ENCODE results near the gene PTCH2. TPM values are rescaled to one million over a fixed set of nuclear protein-coding genes. Genes with fewer than 3 reads are reported as not detected.

The PTCH2 gene
- total and polyA plus RNA-seq, 2 of the 13 experiments (the other 11 are each of a cell fraction or from before 2014, with no cell fraction given) = 0.60 to 1.5 TPM

GRCh38 chr1:44842862-44843655 is at the start of gene PTCH2 (continued):
- TF ChIP-seq, protein P1, sequence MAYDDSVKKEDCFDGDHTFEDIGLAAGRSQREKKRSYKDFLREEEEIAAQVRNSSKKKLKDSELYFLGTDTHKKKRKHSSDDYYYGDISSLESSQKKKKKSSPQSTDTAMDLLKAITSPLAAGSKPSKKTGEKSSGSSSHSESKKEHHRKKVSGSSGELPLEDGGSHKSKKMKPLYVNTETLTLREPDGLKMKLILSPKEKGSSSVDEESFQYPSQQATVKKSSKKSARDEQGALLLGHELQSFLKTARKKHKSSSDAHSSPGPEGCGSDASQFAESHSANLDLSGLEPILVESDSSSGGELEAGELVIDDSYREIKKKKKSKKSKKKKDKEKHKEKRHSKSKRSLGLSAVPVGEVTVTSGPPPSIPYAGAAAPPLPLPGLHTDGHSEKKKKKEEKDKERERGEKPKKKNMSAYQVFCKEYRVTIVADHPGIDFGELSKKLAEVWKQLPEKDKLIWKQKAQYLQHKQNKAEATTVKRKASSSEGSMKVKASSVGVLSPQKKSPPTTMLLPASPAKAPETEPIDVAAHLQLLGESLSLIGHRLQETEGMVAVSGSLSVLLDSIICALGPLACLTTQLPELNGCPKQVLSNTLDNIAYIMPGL (CRISPR knock-in tag; IDR thresholded peaks at IDR 0.05; ENCODE audit: borderline replicate concordance in 1 of 2, low read depth in 1 of 2) = no peak
- TF ChIP-seq YEATS4 (CRISPR knock-in tag; IDR thresholded peaks at IDR 0.05; ENCODE audit: borderline replicate concordance) (no peak; the same call in 1 of the 2 replicates), KDM3A (CRISPR knock-in tag; IDR thresholded peaks at IDR 0.05; ENCODE audit: low read depth) (no peak), GABPA (IDR thresholded peaks at IDR 0.05; ENCODE audit: low read depth, low read length) (no peak), GABPA (CRISPR knock-in tag; IDR thresholded peaks at IDR 0.05; ENCODE audit: low read depth) (no peak), ZZZ3 (CRISPR knock-in tag; IDR thresholded peaks at IDR 0.05; ENCODE audit: borderline replicate concordance) (no peak), NFKB2 (CRISPR knock-in tag; IDR thresholded peaks at IDR 0.05; ENCODE audit: borderline replicate concordance) (no peak), AHR (CRISPR knock-in tag; IDR thresholded peaks at IDR 0.05) (no peak), PITX1 (CRISPR knock-in tag; IDR thresholded peaks at IDR 0.05) (no peak), HNRNPK (IDR thresholded peaks at IDR 0.05; ENCODE audit: low read depth, low read length, poor library complexity, severe bottlenecking) (peak; percentile 62), NKX3-1 (CRISPR knock-in tag; IDR thresholded peaks at IDR 0.05) (no peak), CEBPG (CRISPR knock-in tag; IDR thresholded peaks at IDR 0.05) (no peak), SRY (CRISPR knock-in tag; IDR thresholded peaks at IDR 0.05) (no peak), FOXK2 (IDR thresholded peaks at IDR 0.05) (no peak), SP5 (CRISPR knock-in tag; IDR thresholded peaks at IDR 0.05; ENCODE audit: borderline replicate concordance, low read depth) (no peak; the same call in 1 of the 2 replicates), RBFOX2 (IDR thresholded peaks at IDR 0.05; ENCODE audit: low read depth, low read length) (0 out of 2 replicates have a peak, but pooled peaks have one; percentile 18), GATAD1 (CRISPR knock-in tag; IDR thresholded peaks at IDR 0.05) (no peak), SALL1 (CRISPR knock-in tag; IDR thresholded peaks at IDR 0.05) (0 out of 2 replicates have a peak, but pooled peaks have one; percentile 2), SP1 (IDR thresholded peaks at IDR 0.05) (no peak), SP1 (CRISPR knock-in tag; IDR thresholded peaks at IDR 0.05) (no peak)
- TF ChIP-seq, protein P2, sequence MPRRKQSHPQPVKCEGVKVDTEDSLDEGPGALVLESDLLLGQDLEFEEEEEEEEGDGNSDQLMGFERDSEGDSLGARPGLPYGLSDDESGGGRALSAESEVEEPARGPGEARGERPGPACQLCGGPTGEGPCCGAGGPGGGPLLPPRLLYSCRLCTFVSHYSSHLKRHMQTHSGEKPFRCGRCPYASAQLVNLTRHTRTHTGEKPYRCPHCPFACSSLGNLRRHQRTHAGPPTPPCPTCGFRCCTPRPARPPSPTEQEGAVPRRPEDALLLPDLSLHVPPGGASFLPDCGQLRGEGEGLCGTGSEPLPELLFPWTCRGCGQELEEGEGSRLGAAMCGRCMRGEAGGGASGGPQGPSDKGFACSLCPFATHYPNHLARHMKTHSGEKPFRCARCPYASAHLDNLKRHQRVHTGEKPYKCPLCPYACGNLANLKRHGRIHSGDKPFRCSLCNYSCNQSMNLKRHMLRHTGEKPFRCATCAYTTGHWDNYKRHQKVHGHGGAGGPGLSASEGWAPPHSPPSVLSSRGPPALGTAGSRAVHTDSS (CRISPR knock-in tag; conservative IDR thresholded peaks at IDR 0.05) = no peak
- TF ChIP-seq, protein P3, sequence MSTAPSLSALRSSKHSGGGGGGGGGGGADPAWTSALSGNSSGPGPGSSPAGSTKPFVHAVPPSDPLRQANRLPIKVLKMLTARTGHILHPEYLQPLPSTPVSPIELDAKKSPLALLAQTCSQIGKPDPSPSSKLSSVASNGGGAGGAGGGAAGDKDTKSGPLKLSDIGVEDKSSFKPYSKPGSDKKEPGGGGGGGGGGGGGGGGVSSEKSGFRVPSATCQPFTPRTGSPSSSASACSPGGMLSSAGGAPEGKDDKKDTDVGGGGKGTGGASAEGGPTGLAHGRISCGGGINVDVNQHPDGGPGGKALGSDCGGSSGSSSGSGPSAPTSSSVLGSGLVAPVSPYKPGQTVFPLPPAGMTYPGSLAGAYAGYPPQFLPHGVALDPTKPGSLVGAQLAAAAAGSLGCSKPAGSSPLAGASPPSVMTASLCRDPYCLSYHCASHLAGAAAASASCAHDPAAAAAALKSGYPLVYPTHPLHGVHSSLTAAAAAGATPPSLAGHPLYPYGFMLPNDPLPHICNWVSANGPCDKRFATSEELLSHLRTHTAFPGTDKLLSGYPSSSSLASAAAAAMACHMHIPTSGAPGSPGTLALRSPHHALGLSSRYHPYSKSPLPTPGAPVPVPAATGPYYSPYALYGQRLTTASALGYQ (CRISPR knock-in tag; IDR thresholded peaks at IDR 0.05) = 0 out of 2 replicates have a peak, but pooled peaks have one; percentile 45

Data from HepG2 (cell line).